Loucy (cell line): ENCODE measurements around the gene HELZ.

Experiments
- H2AFZ ChIP-seq: fragments of 200-600 bp; sonication (generic); 2 replicates; pipeline ENCODE4 v1.6.0; 2016; ENCODE audit warnings: antibody characterized with exemption, mild to moderate bottlenecking, low read length, moderate library complexity
- H3F3A ChIP-seq: fragments of 200-600 bp; 2 replicates; pipeline ENCODE4 v1.6.0; 2016; ENCODE audit warnings: antibody characterized with exemption, low read depth, mild to moderate bottlenecking
- H3K27me3 ChIP-seq: fragments of 200-600 bp; sonication (generic); 2 replicates; pipeline ENCODE4 v1.6.1; 2014; ENCODE audit warnings: low read length, mild to moderate bottlenecking; ENCODE audit not compliant: insufficient read depth, poor library complexity, severe bottlenecking
- H3K36me3 ChIP-seq: fragments of 200-600 bp; sonication (generic); 2 replicates; pipeline ENCODE4 v1.6.1; 2016; ENCODE audit warnings: low read length; ENCODE audit not compliant: insufficient read depth
- H3K4me1 ChIP-seq: fragments of 200-600 bp; sonication (generic); 2 replicates; pipeline ENCODE4 v1.5.1; 2014; ENCODE audit warnings: low read length, mild to moderate bottlenecking; ENCODE audit not compliant: insufficient read depth, poor library complexity, severe bottlenecking
- H3K4me2 ChIP-seq: fragments of 200-600 bp; sonication (generic); 2 replicates; pipeline ENCODE4 v1.6.0; 2014; ENCODE audit warnings: antibody characterized with exemption, low read length, low read depth, mild to moderate bottlenecking; ENCODE audit not compliant: poor library complexity, severe bottlenecking
- H3K4me3 ChIP-seq: fragments of 200-600 bp; sonication (generic); 2 replicates; pipeline ENCODE4 v1.5.1; 2014; ENCODE audit warnings: low read length, mild to moderate bottlenecking, mixed read lengths; ENCODE audit not compliant: poor library complexity, severe bottlenecking
- H3K79me2 ChIP-seq: fragments of 200-600 bp; sonication (generic); 2 replicates; pipeline ENCODE4 v1.6.1; 2014; ENCODE audit warnings: low read length; ENCODE audit not compliant: insufficient read depth
- H3K9ac ChIP-seq: fragments of 200-600 bp; sonication (generic); 2 replicates; pipeline ENCODE4 v1.6.0; 2014; ENCODE audit warnings: mild to moderate bottlenecking, low read depth, low read length, moderate library complexity; ENCODE audit not compliant: poor library complexity, severe bottlenecking
- H3K9me2 ChIP-seq: fragments of 200-600 bp; sonication (generic); replicated peaks from 2 replicates; pipeline ENCODE4 v1.6.1; 2016; ENCODE audit warnings: low read depth, low read length, mixed read lengths
- H3K9me3 ChIP-seq: fragments of 200-600 bp; sonication (generic); 2 replicates; pipeline ENCODE4 v1.6.1; 2014; ENCODE audit warnings: mild to moderate bottlenecking, antibody characterized with exemption, low read length, low read depth; ENCODE audit not compliant: insufficient read depth
- H4K20me1 ChIP-seq: fragments of 200-600 bp; sonication (generic); 2 replicates; pipeline ENCODE4 v1.6.0; 2014; ENCODE audit warnings: antibody characterized with exemption, low read length, mild to moderate bottlenecking; ENCODE audit not compliant: insufficient read depth, poor library complexity, severe bottlenecking
- EZH2phosphoT487 ChIP-seq: fragments of 200-600 bp; IDR thresholded peaks from 2 replicates; pipeline ENCODE4 v1.6.1; 2018; ENCODE audit warnings: antibody characterized with exemption, mild to moderate bottlenecking, moderate library complexity, borderline replicate concordance
- TF ChIP-seq, protein P1 (sequence below): fragments of 200-600 bp; sonication (generic); conservative IDR thresholded peaks from 2 replicates; pipeline ENCODE4 v1.5.1; 2014; ENCODE audit warnings: mild to moderate bottlenecking, antibody characterized with exemption, low read length

The HELZ gene

DNA sequence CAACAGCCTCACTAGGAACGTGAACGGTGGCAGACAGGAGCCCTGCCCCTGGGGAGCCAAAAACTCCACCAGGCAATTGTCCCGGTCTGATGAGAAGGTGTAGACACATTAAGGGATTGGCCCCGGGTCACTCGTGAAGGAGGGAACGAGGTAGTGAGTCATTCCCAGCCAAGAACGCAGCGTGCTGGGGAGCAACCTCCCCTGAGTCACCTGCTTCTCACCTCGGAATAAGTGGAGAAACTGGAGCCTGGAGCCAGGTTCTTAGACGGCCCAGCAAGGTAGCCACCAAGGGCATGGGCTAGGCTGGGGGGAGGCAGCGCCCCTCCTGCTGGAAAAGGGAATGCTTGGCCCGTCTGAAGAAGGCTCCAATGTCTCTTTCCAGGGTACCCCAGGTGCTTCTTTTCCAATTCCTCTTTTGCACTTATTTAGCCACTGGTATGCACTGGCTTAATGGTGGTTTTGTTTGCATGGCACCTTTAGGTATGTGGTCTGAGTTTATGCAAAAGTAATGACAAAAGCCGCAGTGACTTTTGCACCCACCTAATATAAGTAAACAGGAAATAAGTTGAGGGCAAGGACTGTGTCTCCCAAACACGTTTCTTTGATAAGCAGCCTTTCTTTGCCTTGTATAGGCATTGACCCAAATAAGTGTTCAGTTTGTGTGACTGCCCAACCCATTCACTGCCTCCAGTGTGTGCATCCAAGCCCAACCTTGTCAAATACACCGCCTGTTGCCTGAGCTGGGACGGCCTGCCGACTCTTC is 1.8 kb upstream of the HELZ start:
- H3K9me2 ChIP-seq: no peaks in the 10 kb centered on the region
- peak overlapping the region; percentile 75 for H3K4me2 ChIP-seq
- H3K4me1 ChIP-seq: peaks cover 27% of the 10 kb centered on the region
- no peaks in the 10 kb centered on the region for H3K27me3 ChIP-seq
- H3K36me3 ChIP-seq: no peaks in the 10 kb centered on the region
- H4K20me1 ChIP-seq: peaks cover 27% of the 10 kb centered on the region
- no peak overlapping the region for H2AFZ ChIP-seq
- peak overlapping the region; percentile 86 for H3K4me3 ChIP-seq
- no peaks in the 10 kb centered on the region for H3F3A ChIP-seq
- peaks cover 35% of the 10 kb centered on the region for H3K79me2 ChIP-seq
- no peaks in the 10 kb centered on the region for H3K9me3 ChIP-seq
- TF ChIP-seq, protein P1, sequence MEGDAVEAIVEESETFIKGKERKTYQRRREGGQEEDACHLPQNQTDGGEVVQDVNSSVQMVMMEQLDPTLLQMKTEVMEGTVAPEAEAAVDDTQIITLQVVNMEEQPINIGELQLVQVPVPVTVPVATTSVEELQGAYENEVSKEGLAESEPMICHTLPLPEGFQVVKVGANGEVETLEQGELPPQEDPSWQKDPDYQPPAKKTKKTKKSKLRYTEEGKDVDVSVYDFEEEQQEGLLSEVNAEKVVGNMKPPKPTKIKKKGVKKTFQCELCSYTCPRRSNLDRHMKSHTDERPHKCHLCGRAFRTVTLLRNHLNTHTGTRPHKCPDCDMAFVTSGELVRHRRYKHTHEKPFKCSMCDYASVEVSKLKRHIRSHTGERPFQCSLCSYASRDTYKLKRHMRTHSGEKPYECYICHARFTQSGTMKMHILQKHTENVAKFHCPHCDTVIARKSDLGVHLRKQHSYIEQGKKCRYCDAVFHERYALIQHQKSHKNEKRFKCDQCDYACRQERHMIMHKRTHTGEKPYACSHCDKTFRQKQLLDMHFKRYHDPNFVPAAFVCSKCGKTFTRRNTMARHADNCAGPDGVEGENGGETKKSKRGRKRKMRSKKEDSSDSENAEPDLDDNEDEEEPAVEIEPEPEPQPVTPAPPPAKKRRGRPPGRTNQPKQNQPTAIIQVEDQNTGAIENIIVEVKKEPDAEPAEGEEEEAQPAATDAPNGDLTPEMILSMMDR: no peak
- no peak for TF ChIP-seq EZH2phosphoT487
- H3K9ac ChIP-seq: peak overlapping the region; percentile 87

DNA sequence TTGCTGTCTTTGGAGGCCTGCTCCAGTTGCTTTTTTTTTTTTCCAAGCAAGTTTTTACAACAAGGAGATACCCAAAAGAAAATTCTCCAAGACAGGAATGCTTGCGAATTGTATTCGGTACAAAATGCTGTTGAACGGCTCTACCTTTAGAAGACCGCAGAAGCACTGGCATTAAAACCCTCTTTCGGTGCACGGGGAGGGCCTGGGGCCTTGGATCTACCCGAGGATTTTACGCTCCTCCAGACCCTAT is 1.3 kb upstream of the HELZ start:
- H3K4me1 ChIP-seq: peaks cover 30% of the 10 kb centered on the region
- H3K27me3 ChIP-seq: no peaks in the 10 kb centered on the region
- H3F3A ChIP-seq: no peaks in the 10 kb centered on the region
- peak overlapping the region; percentile 75 for H3K4me2 ChIP-seq
- peaks cover 32% of the 10 kb centered on the region for H4K20me1 ChIP-seq
- H3K36me3 ChIP-seq: no peaks in the 10 kb centered on the region; the same call in 1 of the 2 replicates
- H3K79me2 ChIP-seq: peaks cover 41% of the 10 kb centered on the region
- peak overlapping the region; percentile 86 for H3K4me3 ChIP-seq
- H3K9ac ChIP-seq: peak overlapping the region; percentile 87
- H3K9me3 ChIP-seq: no peaks in the 10 kb centered on the region
- H2AFZ ChIP-seq: no peak overlapping the region
- no peaks in the 10 kb centered on the region for H3K9me2 ChIP-seq
- TF ChIP-seq, protein P1: no peak
- TF ChIP-seq EZH2phosphoT487: no peak

GRCh38 chr17:67245694-67246402 is 852 bp upstream of the HELZ start:
- Histone ChIP-seq H3F3A (no peaks in the 10 kb centered on the region), H3K4me3 (peak overlapping the region; percentile 86), H3K4me1 (peaks cover 35% of the 10 kb centered on the region), H3K79me2 (peaks cover 45% of the 10 kb centered on the region), H2AFZ (peak overlapping the region; percentile 88), H4K20me1 (peaks cover 37% of the 10 kb centered on the region), H3K27me3 (no peaks in the 10 kb centered on the region), H3K9me2 (no peaks in the 10 kb centered on the region), H3K9ac (peak overlapping the region; percentile 87), H3K4me2 (peak overlapping the region; percentile 75), H3K36me3 (no peaks in the 10 kb centered on the region; the same call in 1 of the 2 replicates), H3K9me3 (no peaks in the 10 kb centered on the region)
- no peak for TF ChIP-seq EZH2phosphoT487
- TF ChIP-seq, protein P1: no peak
